OCI-LY1 (cell line): ENCODE data around the gene ARFGAP1.

Source experiments
- EZH2 ChIP-seq: fragments of 200-600 bp; sonication (generic), shearing (Covaris generic); IDR thresholded peaks from 2 replicates; pipeline ENCODE4 v1.8.0; 2017; ENCODE audit warnings: borderline replicate concordance, mixed run types, mild to moderate bottlenecking, antibody characterized with exemption, low read length, moderate library complexity, mixed read lengths
- TF ChIP-seq, protein P1 (sequence below): fragments of 200-600 bp; sonication (generic), shearing (Covaris generic); IDR thresholded peaks from 2 replicates; pipeline ENCODE4 v1.5.1; 2017; ENCODE audit warnings: mild to moderate bottlenecking, antibody characterized with exemption, low read length, moderate library complexity, mixed read lengths

DNA sequence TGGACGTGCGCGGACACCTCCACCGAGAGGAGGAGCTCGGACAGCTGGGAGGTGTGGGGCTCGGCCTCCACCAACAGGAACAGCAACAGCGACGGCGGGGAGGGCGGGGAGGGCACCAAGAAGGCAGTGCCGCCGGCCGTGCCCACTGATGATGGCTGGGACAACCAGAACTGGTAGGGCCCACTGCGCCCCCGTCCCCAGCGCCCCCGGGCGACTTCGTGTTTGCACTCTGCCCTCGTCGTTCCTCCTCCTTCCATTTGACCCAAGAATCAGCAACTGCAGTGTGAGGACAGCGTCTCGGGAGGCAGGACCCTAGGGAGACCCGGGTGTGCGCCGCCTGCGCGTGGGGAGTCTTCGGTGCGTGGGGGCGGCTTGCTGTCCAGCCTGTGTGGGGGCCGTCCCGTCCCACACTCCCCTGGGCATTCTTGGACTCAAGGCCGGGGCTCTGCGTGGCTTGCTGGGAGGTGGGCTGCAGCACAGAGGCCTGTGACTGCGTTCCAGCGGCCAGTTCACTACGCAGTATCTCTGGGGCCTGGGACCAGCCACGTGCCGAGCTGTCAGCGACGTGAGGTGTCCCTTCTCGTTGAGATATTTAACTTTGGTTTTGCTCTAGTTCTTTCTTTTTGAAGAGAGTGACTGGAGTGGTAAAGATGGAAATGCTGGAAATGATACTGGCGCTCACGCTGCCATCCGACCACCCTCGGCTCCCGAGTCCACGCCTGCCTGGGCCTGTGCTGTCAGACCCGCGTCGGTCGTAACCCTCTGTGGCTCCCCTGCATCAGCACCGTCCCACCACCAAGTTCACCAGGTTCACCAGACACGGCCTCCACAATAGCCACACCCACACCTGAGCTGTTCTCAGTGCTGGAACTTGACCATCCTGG, 15.3 kb downstream of the ARFGAP1 start:
- TF ChIP-seq, protein P1, sequence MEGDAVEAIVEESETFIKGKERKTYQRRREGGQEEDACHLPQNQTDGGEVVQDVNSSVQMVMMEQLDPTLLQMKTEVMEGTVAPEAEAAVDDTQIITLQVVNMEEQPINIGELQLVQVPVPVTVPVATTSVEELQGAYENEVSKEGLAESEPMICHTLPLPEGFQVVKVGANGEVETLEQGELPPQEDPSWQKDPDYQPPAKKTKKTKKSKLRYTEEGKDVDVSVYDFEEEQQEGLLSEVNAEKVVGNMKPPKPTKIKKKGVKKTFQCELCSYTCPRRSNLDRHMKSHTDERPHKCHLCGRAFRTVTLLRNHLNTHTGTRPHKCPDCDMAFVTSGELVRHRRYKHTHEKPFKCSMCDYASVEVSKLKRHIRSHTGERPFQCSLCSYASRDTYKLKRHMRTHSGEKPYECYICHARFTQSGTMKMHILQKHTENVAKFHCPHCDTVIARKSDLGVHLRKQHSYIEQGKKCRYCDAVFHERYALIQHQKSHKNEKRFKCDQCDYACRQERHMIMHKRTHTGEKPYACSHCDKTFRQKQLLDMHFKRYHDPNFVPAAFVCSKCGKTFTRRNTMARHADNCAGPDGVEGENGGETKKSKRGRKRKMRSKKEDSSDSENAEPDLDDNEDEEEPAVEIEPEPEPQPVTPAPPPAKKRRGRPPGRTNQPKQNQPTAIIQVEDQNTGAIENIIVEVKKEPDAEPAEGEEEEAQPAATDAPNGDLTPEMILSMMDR = no peak
- TF ChIP-seq EZH2 = no peak
